Colon (tissue), 2 donors: Measurements from ENCODE around the gene HSD17B4.
"Not testable (repeated sequence)": the region's sequence is repeated elsewhere in the genome, so short reads cannot be mapped to it uniquely, and the experiment has no call there.

ENCODE experiments used
- FAIRE-seq: peaks from 2 replicates; lab custom pipeline; 2012; peaks lifted over from hg19 to GRCh38; lab: Jason Lieb, UNC
- donor health status: control.
- donor health status: control.

HSD17B4 gene

GRCh38 chr5:119435436-119436132 is 16.7 kb upstream of the HSD17B4 start:
- FAIRE-seq = no peak

- not testable (repeated sequence) for FAIRE-seq
These were observed 14.3 kb upstream of the HSD17B4 start for GRCh38 chr5:119437785-119438586.

- FAIRE-seq = not testable (repeated sequence)
These were observed 13.7 kb upstream of the HSD17B4 start for GRCh38 chr5:119438587-119438917.

- no peak for FAIRE-seq
These were observed 13.1 kb upstream of the HSD17B4 start for GRCh38 chr5:119439140-119439631.

- FAIRE-seq = not testable (repeated sequence)
These were observed 12.7 kb upstream of the HSD17B4 start for GRCh38 chr5:119439632-119440031.

GRCh38 chr5:119444643-119445042 is 7.7 kb upstream of the HSD17B4 start:
- not testable (repeated sequence) for FAIRE-seq

GRCh38 chr5:119445544-119445943 is 6.8 kb upstream of the HSD17B4 start:
- no peak for FAIRE-seq

- no peak for FAIRE-seq
These were observed 2.4 kb upstream of the HSD17B4 start for GRCh38 chr5:119449882-119450281.

- FAIRE-seq = not testable (repeated sequence)
These were observed 1.7 kb upstream of the HSD17B4 start for GRCh38 chr5:119450627-119451026.

- no peak for FAIRE-seq
These were observed 736 bp upstream of the HSD17B4 start for GRCh38 chr5:119451561-119451960.

- FAIRE-seq = no peak
These were observed 281 bp upstream of the HSD17B4 start for GRCh38 chr5:119452060-119452372.

GRCh38 chr5:119453040-119453373 is 710 bp downstream of the HSD17B4 start:
- FAIRE-seq = no peak

GRCh38 chr5:119454171-119454570 is 1.9 kb downstream of the HSD17B4 start:
- no peak for FAIRE-seq

- no peak for FAIRE-seq
These were observed 6.8 kb downstream of the HSD17B4 start for GRCh38 chr5:119458911-119459632.

GRCh38 chr5:119465640-119466039 is 13.3 kb downstream of the HSD17B4 start:
- FAIRE-seq = no peak

- no peak for FAIRE-seq
These were observed 16.0 kb downstream of the HSD17B4 start for GRCh38 chr5:119468286-119468685.

- FAIRE-seq = no peak
These were observed 17.9 kb downstream of the HSD17B4 start for GRCh38 chr5:119470105-119470763.

- no peak for FAIRE-seq
These were observed 18.7 kb downstream of the HSD17B4 start for GRCh38 chr5:119470851-119471451.

GRCh38 chr5:119473241-119473640 is 20.9 kb downstream of the HSD17B4 start:
- FAIRE-seq = no peak

- FAIRE-seq = no peak
These were observed 24.0 kb downstream of the HSD17B4 start for GRCh38 chr5:119476341-119476740.

GRCh38 chr5:119478781-119479180 is 26.5 kb downstream of the HSD17B4 start:
- no peak for FAIRE-seq

GRCh38 chr5:119480629-119481028 is 28.3 kb downstream of the HSD17B4 start:
- not testable (repeated sequence) for FAIRE-seq
